Activated naive CD8-positive, alpha-beta T cell treated with anti-CD3 and anti-CD28 coated beads, Interleukin-2, amount 50 U/mL, for 24 hours (primary cell): ENCODE results near the gene NOX4.

Experiments used
- ATAC-seq: fragments of 150-1000 bp; cut with Tn5 transposase; one replicate; pipeline ENCODE4 v1.10.0; 2021
- DNase-seq: peaks from one replicate; pipeline ENCODE4 v3.0.0; 2021
- H3K27ac Mint-ChIP-seq: one replicate; pipeline ENCODE4 v1.8.0; 2021; ENCODE audit warnings: mild to moderate bottlenecking, mixed read lengths
- H3K27me3 Mint-ChIP-seq: one replicate; pipeline ENCODE4 v1.8.0; 2021; ENCODE audit warnings: mixed read lengths
- H3K36me3 Mint-ChIP-seq: one replicate; pipeline ENCODE4 v1.8.0; 2021; ENCODE audit warnings: low read depth, mixed read lengths
- H3K4me1 Mint-ChIP-seq: one replicate; pipeline ENCODE4 v1.8.0; 2021; ENCODE audit warnings: mixed read lengths
- H3K4me3 Mint-ChIP-seq: one replicate; pipeline ENCODE4 v1.8.0; 2021; ENCODE audit warnings: mild to moderate bottlenecking, moderate library complexity, mixed read lengths
- H3K9me3 Mint-ChIP-seq: one replicate; pipeline ENCODE4 v1.8.0; 2021; ENCODE audit warnings: mixed read lengths

NOX4 gene

GRCh38 chr11:89495951-89496350, 4.8 kb upstream of the NOX4 start:
- no peak overlapping the region for H3K27ac Mint-ChIP-seq
- no peaks in the 10 kb centered on the region for H3K9me3 Mint-ChIP-seq
- no peaks in the 10 kb centered on the region for H3K4me1 Mint-ChIP-seq
- no peak for ATAC-seq
- H3K36me3 Mint-ChIP-seq: no peaks in the 10 kb centered on the region
- H3K4me3 Mint-ChIP-seq: no peak overlapping the region
- DNase-seq: no peak
- peaks cover 14% of the 10 kb centered on the region for H3K27me3 Mint-ChIP-seq

- ATAC-seq (no peak), DNase-seq (no peak)
- H3K4me3 Mint-ChIP-seq: no peak overlapping the region
- no peaks in the 10 kb centered on the region for H3K4me1 Mint-ChIP-seq
- H3K36me3 Mint-ChIP-seq: no peaks in the 10 kb centered on the region
- H3K27me3 Mint-ChIP-seq: peaks cover 26% of the 10 kb centered on the region
- H3K27ac Mint-ChIP-seq: no peak overlapping the region
- no peaks in the 10 kb centered on the region for H3K9me3 Mint-ChIP-seq
These were observed 2.3 kb upstream of the NOX4 start for GRCh38 chr11:89493431-89493830.

GRCh38 chr11:89490602-89490980, 584 bp downstream of the NOX4 start:
- no peak overlapping the region for H3K4me3 Mint-ChIP-seq
- no peak overlapping the region for H3K27ac Mint-ChIP-seq
- no peaks in the 10 kb centered on the region for H3K9me3 Mint-ChIP-seq
- ATAC-seq: no peak
- H3K36me3 Mint-ChIP-seq: no peaks in the 10 kb centered on the region
- H3K27me3 Mint-ChIP-seq: peaks cover 26% of the 10 kb centered on the region
- DNase-seq: no peak
- H3K4me1 Mint-ChIP-seq: no peaks in the 10 kb centered on the region

GRCh38 chr11:89489930-89490329, 1.2 kb downstream of the NOX4 start:
- no peak for ATAC-seq
- Mint-ChIP-seq H3K4me1 (no peaks in the 10 kb centered on the region), H3K27ac (no peak overlapping the region), H3K36me3 (no peaks in the 10 kb centered on the region), H3K27me3 (peaks cover 26% of the 10 kb centered on the region), H3K4me3 (no peak overlapping the region), H3K9me3 (no peaks in the 10 kb centered on the region)
- DNase-seq: no peak

- Mint-ChIP-seq H3K27ac (no peak overlapping the region), H3K4me3 (no peak overlapping the region), H3K36me3 (no peaks in the 10 kb centered on the region), H3K9me3 (no peaks in the 10 kb centered on the region), H3K27me3 (peaks cover 19% of the 10 kb centered on the region), H3K4me1 (no peaks in the 10 kb centered on the region)
- no peak for DNase-seq
- ATAC-seq: no peak
These were observed 4.2 kb downstream of the NOX4 start for GRCh38 chr11:89487016-89487415.

- H3K27me3 Mint-ChIP-seq: peaks cover 1% of the 10 kb centered on the region
- H3K4me3 Mint-ChIP-seq: no peak overlapping the region
- H3K4me1 Mint-ChIP-seq: no peaks in the 10 kb centered on the region
- no peaks in the 10 kb centered on the region for H3K36me3 Mint-ChIP-seq
- no peaks in the 10 kb centered on the region for H3K9me3 Mint-ChIP-seq
- DNase-seq (no peak), ATAC-seq (no peak)
- H3K27ac Mint-ChIP-seq: no peak overlapping the region
These were observed 6.3 kb downstream of the NOX4 start for GRCh38 chr11:89484896-89485295.

GRCh38 chr11:89477175-89477574, 14.0 kb downstream of the NOX4 start:
- ATAC-seq (no peak), DNase-seq (no peak)
- Mint-ChIP-seq H3K9me3 (no peaks in the 10 kb centered on the region), H3K27ac (no peak overlapping the region), H3K36me3 (no peaks in the 10 kb centered on the region), H3K4me1 (no peaks in the 10 kb centered on the region), H3K27me3 (no peaks in the 10 kb centered on the region), H3K4me3 (no peak overlapping the region)

- no peak for DNase-seq
- no peaks in the 10 kb centered on the region for H3K36me3 Mint-ChIP-seq
These were observed 27.9 kb downstream of the NOX4 start for GRCh38 chr11:89463266-89463780.

GRCh38 chr11:89458716-89459115, 32.5 kb downstream of the NOX4 start:
- no peaks in the 10 kb centered on the region for H3K4me1 Mint-ChIP-seq
- no peaks in the 10 kb centered on the region for H3K36me3 Mint-ChIP-seq
- DNase-seq: no peak
- no peaks in the 10 kb centered on the region for H3K27me3 Mint-ChIP-seq
- H3K9me3 Mint-ChIP-seq: no peaks in the 10 kb centered on the region
- H3K4me3 Mint-ChIP-seq: no peak overlapping the region
- ATAC-seq: no peak
- H3K27ac Mint-ChIP-seq: no peak overlapping the region

More at GRCh38 chr11:89463266-89463780, 27.9 kb downstream of the NOX4 start:
- Mint-ChIP-seq H3K4me1 (no peaks in the 10 kb centered on the region), H3K4me3 (no peak overlapping the region), H3K27me3 (no peaks in the 10 kb centered on the region), H3K27ac (no peak overlapping the region), H3K9me3 (peaks cover 6% of the 10 kb centered on the region)
- no peak for ATAC-seq

GRCh38 chr11:89457190-89457589, 34.0 kb downstream of the NOX4 start:
- no peak overlapping the region for H3K27ac Mint-ChIP-seq
- H3K27me3 Mint-ChIP-seq: no peaks in the 10 kb centered on the region
- no peak for DNase-seq
- no peaks in the 10 kb centered on the region for H3K9me3 Mint-ChIP-seq
- H3K4me1 Mint-ChIP-seq: no peaks in the 10 kb centered on the region
- H3K4me3 Mint-ChIP-seq: no peak overlapping the region
- no peaks in the 10 kb centered on the region for H3K36me3 Mint-ChIP-seq
- ATAC-seq: no peak

GRCh38 chr11:89456681-89457080, 34.5 kb downstream of the NOX4 start:
- no peak for DNase-seq
- Mint-ChIP-seq H3K27me3 (no peaks in the 10 kb centered on the region), H3K9me3 (no peaks in the 10 kb centered on the region), H3K36me3 (no peaks in the 10 kb centered on the region), H3K27ac (no peak overlapping the region), H3K4me3 (no peak overlapping the region), H3K4me1 (no peaks in the 10 kb centered on the region)
- ATAC-seq: no peak

GRCh38 chr11:89452780-89453179, 38.4 kb downstream of the NOX4 start:
- Mint-ChIP-seq H3K4me1 (no peaks in the 10 kb centered on the region), H3K36me3 (no peaks in the 10 kb centered on the region), H3K4me3 (no peak overlapping the region), H3K9me3 (no peaks in the 10 kb centered on the region), H3K27me3 (no peaks in the 10 kb centered on the region), H3K27ac (no peak overlapping the region)
- DNase-seq (no peak), ATAC-seq (no peak)

GRCh38 chr11:89447845-89448244, 43.3 kb downstream of the NOX4 start:
- no peak overlapping the region for H3K4me3 Mint-ChIP-seq
- no peaks in the 10 kb centered on the region for H3K27me3 Mint-ChIP-seq
- ATAC-seq: no peak
- no peak overlapping the region for H3K27ac Mint-ChIP-seq
- no peak for DNase-seq
- no peaks in the 10 kb centered on the region for H3K4me1 Mint-ChIP-seq
- no peaks in the 10 kb centered on the region for H3K36me3 Mint-ChIP-seq
- peaks cover 16% of the 10 kb centered on the region for H3K9me3 Mint-ChIP-seq

GRCh38 chr11:89443361-89444322, 47.5 kb downstream of the NOX4 start:
- no peak overlapping the region for H3K27ac Mint-ChIP-seq
- H3K4me3 Mint-ChIP-seq: no peak overlapping the region
- no peaks in the 10 kb centered on the region for H3K36me3 Mint-ChIP-seq
- H3K4me1 Mint-ChIP-seq: no peaks in the 10 kb centered on the region
- DNase-seq (no peak), ATAC-seq (no peak)
- peaks cover 16% of the 10 kb centered on the region for H3K9me3 Mint-ChIP-seq
- no peaks in the 10 kb centered on the region for H3K27me3 Mint-ChIP-seq

- no peaks in the 10 kb centered on the region for H3K27me3 Mint-ChIP-seq
- DNase-seq (no peak), ATAC-seq (no peak)
- peaks cover 16% of the 10 kb centered on the region for H3K9me3 Mint-ChIP-seq
- no peak overlapping the region for H3K4me3 Mint-ChIP-seq
- no peaks in the 10 kb centered on the region for H3K4me1 Mint-ChIP-seq
- no peak overlapping the region for H3K27ac Mint-ChIP-seq
- H3K36me3 Mint-ChIP-seq: no peaks in the 10 kb centered on the region
These were observed 48.4 kb downstream of the NOX4 start for GRCh38 chr11:89442801-89443200.
